ENCODE results near the gene HRC. TPM values are rescaled to one million over a fixed set of nuclear protein-coding genes. Genes with fewer than 3 reads are reported as not detected.

Gene HRC
- total RNA-seq, 6 experiments from 2014 or later: 0.18 to 0.68 (median 0.19) TPM; not detected in 2

- intact Hi-C loops (cut with DNase I): no loop called here
- peaks cover 0 to 24% (median 8%) of the 10 kb centered on the region in 4 donors for H3K4me1 ChIP-seq
Measured at GRCh38 chr19:49116544-49116943, 38.7 kb downstream of the HRC start.

GRCh38 chr19:49114630-49115363 is 40.4 kb downstream of the HRC start:
- Histone ChIP-seq H3K9me3 (no peaks in the 10 kb centered on the region), H3K27me3 (no peaks in the 10 kb centered on the region), H3K27ac (peak overlapping the region; percentile 27 to 62 (median 50)), H3K4me1 (peaks cover 0 to 20% (median 8%) of the 10 kb centered on the region in 4 donors), H3K36me3 (no peaks in the 10 kb centered on the region), H3K4me3 (peak overlapping the region; percentile 77 to 85 (median 82))
- DNase-seq (peak in 2 of 3 donors; percentile 60 to 69), ATAC-seq (no peak)
- TF ChIP-seq POLR2A (IDR thresholded peaks at IDR 0.05): no peak
- TF ChIP-seq, protein P1, sequence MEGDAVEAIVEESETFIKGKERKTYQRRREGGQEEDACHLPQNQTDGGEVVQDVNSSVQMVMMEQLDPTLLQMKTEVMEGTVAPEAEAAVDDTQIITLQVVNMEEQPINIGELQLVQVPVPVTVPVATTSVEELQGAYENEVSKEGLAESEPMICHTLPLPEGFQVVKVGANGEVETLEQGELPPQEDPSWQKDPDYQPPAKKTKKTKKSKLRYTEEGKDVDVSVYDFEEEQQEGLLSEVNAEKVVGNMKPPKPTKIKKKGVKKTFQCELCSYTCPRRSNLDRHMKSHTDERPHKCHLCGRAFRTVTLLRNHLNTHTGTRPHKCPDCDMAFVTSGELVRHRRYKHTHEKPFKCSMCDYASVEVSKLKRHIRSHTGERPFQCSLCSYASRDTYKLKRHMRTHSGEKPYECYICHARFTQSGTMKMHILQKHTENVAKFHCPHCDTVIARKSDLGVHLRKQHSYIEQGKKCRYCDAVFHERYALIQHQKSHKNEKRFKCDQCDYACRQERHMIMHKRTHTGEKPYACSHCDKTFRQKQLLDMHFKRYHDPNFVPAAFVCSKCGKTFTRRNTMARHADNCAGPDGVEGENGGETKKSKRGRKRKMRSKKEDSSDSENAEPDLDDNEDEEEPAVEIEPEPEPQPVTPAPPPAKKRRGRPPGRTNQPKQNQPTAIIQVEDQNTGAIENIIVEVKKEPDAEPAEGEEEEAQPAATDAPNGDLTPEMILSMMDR (IDR thresholded peaks at IDR 0.05): no peak
- intact Hi-C loops (cut with DNase I): no loop called here
- WGBS (ENCODE audit: insufficient coverage, low coverage, low lambda C conversion rate, missing lambda C conversion rate): 28% methylated on average over 20 of the region's 68 CpGs

More at GRCh38 chr19:49116544-49116943, 38.7 kb downstream of the HRC start:
- no peak for TF ChIP-seq POLR2A (IDR thresholded peaks at IDR 0.05)
- TF ChIP-seq, protein P1 (IDR thresholded peaks at IDR 0.05): no peak
- Histone ChIP-seq H3K9me3 (no peaks in the 10 kb centered on the region), H3K4me3 (no peak overlapping the region), H3K27me3 (no peaks in the 10 kb centered on the region), H3K27ac (no peak overlapping the region), H3K36me3 (no peaks in the 10 kb centered on the region)
- WGBS (ENCODE audit: insufficient coverage, low coverage, low lambda C conversion rate, missing lambda C conversion rate): 22% methylated on average over 1 of the region's 1 CpG
- no peak for ATAC-seq
- peak in 1 of 3 donors; percentile 68 for DNase-seq

GRCh38 chr19:49113762-49114629 is 41.2 kb downstream of the HRC start, which contains the start of gene LIN7B:
TSS of gene LIN7B (plus strand) at chr19:49114370. CDS start at chr19:49114405, 35 bp downstream.
- 3% methylated on average over 9 of the region's 66 CpGs for WGBS (ENCODE audit: insufficient coverage, low coverage, low lambda C conversion rate, missing lambda C conversion rate)
- DNase-seq: peak in 2 of 3 donors; percentile 69 to 72
- Histone ChIP-seq H3K27ac (peak within 1 kb of the TSS; percentile 27 to 62 (median 50)), H3K9me3 (no peaks in the 10 kb centered on the region), H3K27me3 (no peaks in the 10 kb centered on the region), H3K4me1 (peaks cover 0 to 14% (median 5%) of the 10 kb centered on the region in 4 donors), H3K36me3 (peaks cover 0 to 1% (median 0%) of the 10 kb centered on the region in 4 donors), H3K4me3 (peak within 1 kb of the TSS; percentile 77 to 85 (median 82))
- ATAC-seq: peak; percentile 60 to 68 (median 66)
- intact Hi-C loops (cut with DNase I): no loop called here
- peak; percentile 24 for TF ChIP-seq POLR2A (IDR thresholded peaks at IDR 0.05)
- TF ChIP-seq, protein P1 (IDR thresholded peaks at IDR 0.05): peak; percentile 47 to 67 (median 53)

DNA sequence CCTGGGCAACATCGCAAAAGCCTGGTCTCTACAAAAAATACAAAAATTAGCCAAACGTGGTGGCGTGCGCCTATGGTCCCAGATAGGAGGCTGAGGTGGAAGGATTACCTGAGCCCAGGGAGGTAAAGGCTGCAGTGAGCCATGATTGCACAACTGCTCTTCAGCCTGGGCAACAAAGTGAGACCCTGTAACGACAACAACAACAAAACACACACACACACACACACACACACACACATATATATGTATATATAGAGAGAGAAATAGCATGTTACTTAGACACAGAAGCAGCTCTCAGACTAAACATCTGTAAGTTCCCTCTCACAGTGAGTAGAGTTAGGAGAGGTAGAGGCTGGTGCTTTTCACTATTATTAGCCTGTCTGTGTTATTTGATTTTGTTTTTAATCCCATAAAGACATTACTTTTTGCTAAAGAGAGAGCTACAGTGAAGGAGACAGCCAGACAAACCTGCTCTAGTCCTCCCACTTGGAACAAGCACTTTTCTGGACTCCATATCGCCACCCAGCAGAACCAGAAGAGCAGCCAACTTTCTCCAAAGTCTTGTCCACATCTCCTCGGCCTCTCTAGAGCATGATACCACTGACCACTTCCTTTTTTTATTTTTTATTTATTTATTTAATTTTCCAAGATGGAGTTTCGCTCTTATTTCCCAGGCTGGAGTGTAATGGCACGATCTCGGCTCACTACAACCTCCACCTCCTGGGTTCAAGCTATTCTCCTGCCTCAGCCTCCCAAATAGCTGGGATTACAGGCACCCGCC is 43.8 kb downstream of the HRC start:
- WGBS (ENCODE audit: insufficient coverage, low coverage, low lambda C conversion rate, missing lambda C conversion rate): 74% methylated on average over 9 of the region's 11 CpGs
- intact Hi-C loops (cut with DNase I): no loop called here
- Histone ChIP-seq H3K36me3 (peaks cover 0 to 26% (median 10%) of the 10 kb centered on the region in 4 donors), H3K27ac (no peak overlapping the region), H3K4me1 (peaks cover 0 to 6% (median 0%) of the 10 kb centered on the region in 4 donors), H3K27me3 (no peaks in the 10 kb centered on the region), H3K4me3 (no peak overlapping the region), H3K9me3 (no peaks in the 10 kb centered on the region)
- ATAC-seq: no peak
- TF ChIP-seq, protein P1 (IDR thresholded peaks at IDR 0.05): no peak
- TF ChIP-seq POLR2A (IDR thresholded peaks at IDR 0.05): no peak
- no peak for DNase-seq

Data from right lobe of liver (tissue), 6 donors.